Measurements from ENCODE around the gene SLC27A5.

DNA sequence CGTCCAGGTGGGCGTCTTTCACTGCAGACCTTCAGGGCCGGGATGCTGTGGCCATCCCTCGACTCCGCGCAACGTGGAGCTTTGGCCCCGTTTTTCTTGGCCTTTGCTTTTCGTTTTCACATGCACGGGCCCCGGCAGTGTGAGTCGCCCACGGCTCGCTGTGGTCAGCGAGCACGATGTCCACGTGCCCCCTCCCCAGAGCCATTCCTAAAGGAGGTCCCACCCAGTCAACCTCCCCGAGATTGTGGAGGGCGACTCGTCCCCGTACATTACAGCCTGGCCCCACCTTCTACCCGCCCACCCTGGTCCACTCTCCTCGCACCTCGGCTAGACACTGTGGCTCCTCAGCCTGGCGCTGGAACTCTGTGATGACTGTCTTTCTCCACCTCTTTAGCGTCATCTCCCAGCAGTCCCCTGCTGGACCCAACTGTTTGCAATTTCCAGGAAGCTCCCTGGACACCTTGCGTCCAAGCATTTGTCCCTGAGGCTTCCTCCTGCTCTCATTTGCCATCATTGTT, 35.2 kb downstream of the SLC27A5 start:
- TF ChIP-seq, protein P1, sequence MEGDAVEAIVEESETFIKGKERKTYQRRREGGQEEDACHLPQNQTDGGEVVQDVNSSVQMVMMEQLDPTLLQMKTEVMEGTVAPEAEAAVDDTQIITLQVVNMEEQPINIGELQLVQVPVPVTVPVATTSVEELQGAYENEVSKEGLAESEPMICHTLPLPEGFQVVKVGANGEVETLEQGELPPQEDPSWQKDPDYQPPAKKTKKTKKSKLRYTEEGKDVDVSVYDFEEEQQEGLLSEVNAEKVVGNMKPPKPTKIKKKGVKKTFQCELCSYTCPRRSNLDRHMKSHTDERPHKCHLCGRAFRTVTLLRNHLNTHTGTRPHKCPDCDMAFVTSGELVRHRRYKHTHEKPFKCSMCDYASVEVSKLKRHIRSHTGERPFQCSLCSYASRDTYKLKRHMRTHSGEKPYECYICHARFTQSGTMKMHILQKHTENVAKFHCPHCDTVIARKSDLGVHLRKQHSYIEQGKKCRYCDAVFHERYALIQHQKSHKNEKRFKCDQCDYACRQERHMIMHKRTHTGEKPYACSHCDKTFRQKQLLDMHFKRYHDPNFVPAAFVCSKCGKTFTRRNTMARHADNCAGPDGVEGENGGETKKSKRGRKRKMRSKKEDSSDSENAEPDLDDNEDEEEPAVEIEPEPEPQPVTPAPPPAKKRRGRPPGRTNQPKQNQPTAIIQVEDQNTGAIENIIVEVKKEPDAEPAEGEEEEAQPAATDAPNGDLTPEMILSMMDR (IDR thresholded peaks at IDR 0.05; ENCODE audit: insufficient read depth, low read depth, low read length): no peak
- TF ChIP-seq EZH2 (IDR thresholded peaks at IDR 0.05; ENCODE audit: insufficient read depth, low read length): no peak

Measured in astrocyte (in vitro differentiated cells and primary cell).